NAMALWA (cell line): Measurements from ENCODE around the gene CXXC4.

Experiments used
- DNase-seq: peaks from one replicate; pipeline ENCODE4 v3.0.0-alpha.2; 2015; ENCODE audit warnings: low spot score

CXXC4 gene

GRCh38 chr4:104488151-104488550 lies 6.5 kb downstream of the CXXC4 start:
- no peak for DNase-seq

GRCh38 chr4:104486716-104487504 lies 7.8 kb downstream of the CXXC4 start:
- no peak for DNase-seq

GRCh38 chr4:104475652-104476051 lies 19.0 kb downstream of the CXXC4 start:
- no peak for DNase-seq

GRCh38 chr4:104472766-104473165 lies 21.9 kb downstream of the CXXC4 start:
- no peak for DNase-seq

- no peak for DNase-seq
Measured at GRCh38 chr4:104470770-104471169, 23.9 kb downstream of the CXXC4 start.

- DNase-seq: no peak
Measured at GRCh38 chr4:104469794-104470193, 24.9 kb downstream of the CXXC4 start.

- DNase-seq: no peak
Measured at GRCh38 chr4:104465619-104466018, 29.1 kb downstream of the CXXC4 start.

GRCh38 chr4:104465201-104465600 lies 29.5 kb downstream of the CXXC4 start:
- no peak for DNase-seq

GRCh38 chr4:104462641-104463040 lies 32.1 kb downstream of the CXXC4 start:
- DNase-seq: no peak

- no peak for DNase-seq
Measured at GRCh38 chr4:104457308-104457981, 37.2 kb downstream of the CXXC4 start.

GRCh38 chr4:104451573-104451972 lies 43.1 kb downstream of the CXXC4 start:
- DNase-seq: peak; percentile 26

- DNase-seq: no peak
Measured at GRCh38 chr4:104449537-104449936, 45.2 kb downstream of the CXXC4 start.

GRCh38 chr4:104447294-104447693 lies 47.4 kb downstream of the CXXC4 start:
- no peak for DNase-seq

GRCh38 chr4:104446431-104447278 lies 48.0 kb downstream of the CXXC4 start:
- DNase-seq: no peak

- no peak for DNase-seq
Measured at GRCh38 chr4:104444685-104445084, 50.0 kb downstream of the CXXC4 start.

GRCh38 chr4:104436542-104436941 lies 58.2 kb downstream of the CXXC4 start:
- DNase-seq: no peak

GRCh38 chr4:104429150-104429741 lies 65.4 kb downstream of the CXXC4 start:
- no peak for DNase-seq

GRCh38 chr4:104425948-104426347 lies 68.7 kb downstream of the CXXC4 start:
- no peak for DNase-seq

- DNase-seq: no peak
Measured at GRCh38 chr4:104424989-104425388, 69.7 kb downstream of the CXXC4 start.

GRCh38 chr4:104424475-104424941 lies 70.2 kb downstream of the CXXC4 start:
- DNase-seq: no peak

GRCh38 chr4:104421566-104421965 lies 73.1 kb downstream of the CXXC4 start:
- no peak for DNase-seq

- no peak for DNase-seq
Measured at GRCh38 chr4:104420766-104421165, 73.9 kb downstream of the CXXC4 start.
